ENCODE data around the gene PDZD11.

DNA sequence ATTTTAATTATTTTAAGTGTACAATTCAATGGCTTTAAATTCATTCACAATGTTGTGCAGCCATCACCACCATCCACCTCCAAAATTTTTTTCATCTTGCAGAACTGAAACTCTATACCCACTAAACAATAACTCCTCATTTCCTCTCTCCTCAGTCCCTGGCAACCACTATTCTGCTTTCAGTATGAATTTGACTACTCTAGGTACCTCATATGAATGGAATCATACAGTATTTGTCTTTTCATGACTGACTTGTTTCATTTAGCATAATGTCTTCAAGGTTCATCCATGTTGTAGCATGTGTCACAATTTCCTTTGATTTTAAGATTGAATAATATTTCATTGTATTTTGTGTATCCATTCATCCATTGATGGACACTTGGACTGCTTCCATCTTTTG, 47.0 kb upstream of the PDZD11 start:
- TF ChIP-seq, protein P1, sequence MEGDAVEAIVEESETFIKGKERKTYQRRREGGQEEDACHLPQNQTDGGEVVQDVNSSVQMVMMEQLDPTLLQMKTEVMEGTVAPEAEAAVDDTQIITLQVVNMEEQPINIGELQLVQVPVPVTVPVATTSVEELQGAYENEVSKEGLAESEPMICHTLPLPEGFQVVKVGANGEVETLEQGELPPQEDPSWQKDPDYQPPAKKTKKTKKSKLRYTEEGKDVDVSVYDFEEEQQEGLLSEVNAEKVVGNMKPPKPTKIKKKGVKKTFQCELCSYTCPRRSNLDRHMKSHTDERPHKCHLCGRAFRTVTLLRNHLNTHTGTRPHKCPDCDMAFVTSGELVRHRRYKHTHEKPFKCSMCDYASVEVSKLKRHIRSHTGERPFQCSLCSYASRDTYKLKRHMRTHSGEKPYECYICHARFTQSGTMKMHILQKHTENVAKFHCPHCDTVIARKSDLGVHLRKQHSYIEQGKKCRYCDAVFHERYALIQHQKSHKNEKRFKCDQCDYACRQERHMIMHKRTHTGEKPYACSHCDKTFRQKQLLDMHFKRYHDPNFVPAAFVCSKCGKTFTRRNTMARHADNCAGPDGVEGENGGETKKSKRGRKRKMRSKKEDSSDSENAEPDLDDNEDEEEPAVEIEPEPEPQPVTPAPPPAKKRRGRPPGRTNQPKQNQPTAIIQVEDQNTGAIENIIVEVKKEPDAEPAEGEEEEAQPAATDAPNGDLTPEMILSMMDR (IDR thresholded peaks at IDR 0.05; ENCODE audit: insufficient read depth, low read length, poor library complexity, severe bottlenecking), result no peak
- no peak for TF ChIP-seq EZH2phosphoT487 (conservative IDR thresholded peaks at IDR 0.05; ENCODE audit: low read length)
